Measurements from ENCODE around the gene EXOC1L.

Gene EXOC1L

GRCh38 chr4:55884851-55885219 lies 65.2 kb downstream of the EXOC1L start:
- DNase-seq: no peak

All from stimulated activated naive CD4-positive, alpha-beta T cell (primary cell).